B cell (primary cell): ENCODE results near the gene SMNDC1. TPM values are rescaled to one million over a fixed set of nuclear protein-coding genes. Genes with fewer than 3 reads are reported as not detected.

ENCODE experiments used
- ATAC-seq: fragments of 200-7000 bp; cut with Tn5 transposase; one replicate; pipeline ENCODE4 v1.10.0; 2021; ENCODE audit warnings: low read depth, mild to moderate bottlenecking, moderate number of reproducible peaks, moderate library complexity
- CTCF ChIA-PET: fragments of 350-600 bp; sonication (Branson Sonifier 250); formaldehyde crosslinking; loops from one replicate; lab custom pipeline; 2021; ENCODE audit warnings: antibody characterized with exemption, inconsistent platforms; lab: Charles Lee
- POLR2A ChIA-PET: fragments of 350-600 bp; sonication (Branson Sonifier 250); formaldehyde crosslinking; loops from one replicate; lab custom pipeline; 2021; ENCODE audit warnings: antibody characterized with exemption; lab: Charles Lee
- DNase-seq: peaks from one replicate; pipeline ENCODE4 v3.0.0; 2013
- H2AFZ ChIP-seq: 2 replicates; pipeline ENCODE4 v1.6.1; 2012; ENCODE audit warnings: mild to moderate bottlenecking, low read depth, low read length; ENCODE audit not compliant: insufficient read depth, poor library complexity, severe bottlenecking
- H3K27ac ChIP-seq, 2 donors: 1 replicate in 1 of 2; 2 replicates in 1 of 2; pipeline ENCODE4 v1.5.1; 2012 to 2013; ENCODE audit warnings: low read length in 2 of 2, mild to moderate bottlenecking in 2 of 2, moderate library complexity in 1 of 2
- H3K27me3 ChIP-seq, 4 experiments: fragments of 200-600 bp in 1 of 4; sonication (generic) in 1 of 4; replicated peaks in 1 of 4; 1 replicate in 2 of 4; 2 replicates in 2 of 4; pipeline versions ENCODE4 v1.6.1 to v1.7.0; 2013 to 2016; ENCODE audit warnings: low read length in 3 of 4, mild to moderate bottlenecking in 2 of 4, mixed read lengths in 1 of 4, moderate library complexity in 1 of 4; ENCODE audit not compliant: insufficient read depth in 4 of 4, control insufficient read depth in 3 of 4; ENCODE audit errors: control extremely low read depth in 1 of 4
- H3K36me3 ChIP-seq, 2 experiments: replicated peaks in 1 of 2; 1 replicate in 1 of 2; 2 replicates in 1 of 2; pipeline versions ENCODE4 v1.6.1 to v1.7.1; 2013; ENCODE audit warnings: low read length in 1 of 2; ENCODE audit not compliant: insufficient read depth in 2 of 2, control insufficient read depth in 1 of 2; ENCODE audit errors: control extremely low read depth in 1 of 2, extremely low read depth in 1 of 2
- H3K4me1 ChIP-seq, 2 donors: fragments of 200-600 bp in 1 of 2; sonication (generic) in 1 of 2; 1 replicate in 1 of 2; 2 replicates in 1 of 2; pipeline versions ENCODE4 v1.5.1 to v1.6.1; 2013 to 2017; ENCODE audit warnings: low read length in 2 of 2; ENCODE audit not compliant: control insufficient read depth in 2 of 2, insufficient read depth in 2 of 2
- H3K4me2 ChIP-seq: replicated peaks from 2 replicates; pipeline ENCODE3; 2012; ENCODE audit warnings: mild to moderate bottlenecking, low read depth, low read length; ENCODE audit not compliant: poor library complexity, severe bottlenecking
- H3K4me3 ChIP-seq, 5 experiments: fragments of 200-600 bp in 1 of 5; sonication (generic) in 1 of 5; 1 replicate in 3 of 5; 2 replicates in 2 of 5; pipeline versions ENCODE4 v1.5.1 to v1.7.0; 2011 to 2016; ENCODE audit warnings: low read length in 4 of 5, mild to moderate bottlenecking in 4 of 5, low read depth in 2 of 5, control low read depth in 1 of 5, moderate library complexity in 1 of 5; ENCODE audit not compliant: insufficient read depth in 1 of 5; ENCODE audit errors: control extremely low read depth in 1 of 5, extremely low read depth in 1 of 5
- H3K79me2 ChIP-seq: fragments of 200-600 bp; sonication (generic); one replicate; pipeline ENCODE4 v1.6.0; 2016; ENCODE audit warnings: low read length; ENCODE audit not compliant: control insufficient read depth, insufficient read depth
- H3K9ac ChIP-seq: fragments of 200-600 bp; sonication (generic); 2 replicates; pipeline ENCODE4 v1.6.1; 2017; ENCODE audit warnings: mild to moderate bottlenecking, low read length, moderate library complexity
- H3K9me3 ChIP-seq, 3 donors: one replicate each; pipeline versions ENCODE4 v1.6.1 to v1.7.1; 2013; ENCODE audit warnings: low read length in 2 of 3; ENCODE audit not compliant: control insufficient read depth in 2 of 3, insufficient read depth in 1 of 3; ENCODE audit errors: control extremely low read depth in 1 of 3
- H4K20me1 ChIP-seq: 2 replicates; pipeline ENCODE4 v1.6.0; 2012; ENCODE audit warnings: mild to moderate bottlenecking, low read length; ENCODE audit not compliant: insufficient read depth, control insufficient read depth, poor library complexity, severe bottlenecking
- H3K27ac Mint-ChIP-seq: one replicate; pipeline ENCODE4 v1.8.0; 2021; ENCODE audit warnings: mixed read lengths
- H3K27me3 Mint-ChIP-seq: one replicate; pipeline ENCODE4 v1.8.0; 2021; ENCODE audit warnings: mixed read lengths
- H3K4me1 Mint-ChIP-seq: one replicate; pipeline ENCODE4 v1.8.0; 2021; ENCODE audit warnings: mixed read lengths
- H3K4me3 Mint-ChIP-seq: one replicate; pipeline ENCODE4 v1.8.0; 2021; ENCODE audit warnings: mixed read lengths
- H3K9me3 Mint-ChIP-seq: one replicate; pipeline ENCODE4 v1.8.0; 2022; ENCODE audit warnings: mixed read lengths; ENCODE audit not compliant: insufficient read depth
- CTCF ChIP-seq: fragments of 200-600 bp; IDR thresholded peaks from one replicate; pipeline ENCODE4 v1.8.0; 2022; ENCODE audit warnings: antibody characterized with exemption, mild to moderate bottlenecking
- EZH2 ChIP-seq: IDR thresholded peaks from 2 replicates; pipeline ENCODE4 v1.6.1; 2012; ENCODE audit warnings: borderline replicate concordance, low read depth, mild to moderate bottlenecking, moderate library complexity, low read length; ENCODE audit not compliant: insufficient read depth, poor library complexity, severe bottlenecking
- WGBS: methylation state at CpG from one replicate; pipeline ENCODE4 v1.1.5; 2013; ENCODE audit warnings: missing lambda C conversion rate; ENCODE audit not compliant: insufficient coverage; 5-methylcytosine and 5-hydroxymethylcytosine counted together
- intact Hi-C: fragments of 100-400 bp; cut with micrococcal nuclease; formaldehyde crosslinking; loops from one replicate; pipeline ENCODE4 v1.10.0; 2022
- polyA plus RNA-seq: library from polyadenylated mRNA; depleted of rRNA; stranded (reverse); fragments of >200 nt; gene quantifications from 2 replicates; pipeline ENCODE4 v1.2.3, GENCODE V29; 2012
- total RNA-seq, 2 donors: library from RNA; stranded (reverse); fragments of 120-200 nt in 1 of 2; gene quantifications; 1 replicate in 1 of 2; 2 replicates in 1 of 2; pipeline versions ENCODE4 v1.2.3 to v1.2.4, GENCODE V29; 2013 to 2022

Gene SMNDC1
- total and polyA plus RNA-seq, 2 donors (not counting 1 experiment from before 2014, with no cell fraction given), result 12.1 to 36.0 TPM

GRCh38 chr10:110340816-110341215, 36.1 kb upstream of the SMNDC1 start:
- ATAC-seq (no peak), DNase-seq (no peak)
- Mint-ChIP-seq H3K27ac (no peak overlapping the region), H3K27me3 (peaks cover 29% of the 10 kb centered on the region), H3K4me1 (peaks cover 5% of the 10 kb centered on the region), H3K4me3 (no peak overlapping the region), H3K9me3 (no peaks in the 10 kb centered on the region)
- Histone ChIP-seq H3K4me3 (no peak overlapping the region), H3K4me1 (peaks cover under 1 to 1% of the 10 kb centered on the region in 2 donors), H2AFZ (no peak overlapping the region), H3K79me2 (no peaks in the 10 kb centered on the region), H3K27ac (no peak overlapping the region), H3K36me3 (no peaks in the 10 kb centered on the region), H3K4me2 (no peak overlapping the region), H4K20me1 (no peaks in the 10 kb centered on the region), H3K9ac (no peak overlapping the region), H3K9me3 (no peaks in the 10 kb centered on the region), H3K27me3 (peaks cover 0 to 5% (median 1%) of the 10 kb centered on the region in 4 experiments)
- POLR2A ChIA-PET, result no interaction called here
- CTCF ChIA-PET, result interaction anchor here (0.9 to 1.1 kb wide), 2 partner anchors 12 to 33 kb away, joined by 3 to 5 read pairs; no protein-coding TSS in a partner anchor
- WGBS, result 40% methylated on average over 1 of the region's 6 CpGs
- TF ChIP-seq EZH2, result no peak
- TF ChIP-seq CTCF, result no peak
- intact Hi-C loops, result no loop called here

GRCh38 chr10:110340122-110340521, 35.4 kb upstream of the SMNDC1 start:
- peaks cover 5 to 6% of the 10 kb centered on the region in 2 donors for H3K4me1 ChIP-seq
- intact Hi-C loops, result no loop called here

More at GRCh38 chr10:110340122-110340521, 35.4 kb upstream of the SMNDC1 start:
- Histone ChIP-seq H2AFZ (no peak overlapping the region), H3K27me3 (peaks cover 0 to 5% (median 1%) of the 10 kb centered on the region in 4 experiments), H3K9me3 (no peaks in the 10 kb centered on the region), H3K9ac (no peak overlapping the region), H3K36me3 (no peaks in the 10 kb centered on the region), H3K4me2 (no peak overlapping the region), H3K27ac (no peak overlapping the region), H3K79me2 (no peaks in the 10 kb centered on the region), H3K4me3 (no peak overlapping the region), H4K20me1 (no peaks in the 10 kb centered on the region)
- H3K27me3 Mint-ChIP-seq, result peaks cover 29% of the 10 kb centered on the region
- H3K27ac Mint-ChIP-seq, result no peak overlapping the region
- WGBS, result 100% methylated on average over 3 of the region's 4 CpGs
- POLR2A ChIA-PET, result no interaction called here
- DNase-seq, result no peak
- CTCF ChIA-PET, result interaction anchor here (0.9 to 1.1 kb wide), 2 partner anchors 12 to 32 kb away, joined by 3 to 5 read pairs; no protein-coding TSS in a partner anchor
- peaks cover 11% of the 10 kb centered on the region for H3K4me1 Mint-ChIP-seq
- H3K9me3 Mint-ChIP-seq, result no peaks in the 10 kb centered on the region
- H3K4me3 Mint-ChIP-seq, result no peak overlapping the region
- TF ChIP-seq CTCF (no peak), EZH2 (no peak)
- no peak for ATAC-seq
